GM12801 (cell line): ENCODE data around the gene TMEM208.

ENCODE experiments used
- CTCF ChIP-seq: IDR thresholded peaks from one replicate; pipeline ENCODE4 v1.5.1; 2011; ENCODE audit warnings: control low read depth; ENCODE audit not compliant: insufficient read length; ENCODE audit errors: extremely low read depth

TMEM208 gene

GRCh38 chr16:67183627-67184452, 43.1 kb upstream of the TMEM208 start, which contains the start of gene MATCAP1:
TSS of gene MATCAP1 (minus strand) at chr16:67183963. CDS start at chr16:67180610, 3,353 bp downstream.
- no peak for TF ChIP-seq CTCF

- TF ChIP-seq CTCF, result no peak
Measured at GRCh38 chr16:67184453-67184994, 42.4 kb upstream of the TMEM208 start.

- no peak for TF ChIP-seq CTCF
Measured at GRCh38 chr16:67184995-67185650, 41.8 kb upstream of the TMEM208 start.

- TF ChIP-seq CTCF, result no peak
Measured at GRCh38 chr16:67185651-67186134, 41.2 kb upstream of the TMEM208 start.

- no peak for TF ChIP-seq CTCF
Measured at GRCh38 chr16:67186550-67186950, 40.4 kb upstream of the TMEM208 start.

GRCh38 chr16:67187175-67187890, 39.6 kb upstream of the TMEM208 start:
- no peak for TF ChIP-seq CTCF

- no peak for TF ChIP-seq CTCF
Measured at GRCh38 chr16:67188323-67188722, 38.6 kb upstream of the TMEM208 start.
